Kidney glomerular epithelial cell (primary cell): ENCODE measurements around the gene RADIL.

ENCODE experiments used
- DNase-seq: peaks from one replicate; lab custom pipeline; 2025; lab: John Stamatoyannopoulos, UW

RADIL gene

DNA sequence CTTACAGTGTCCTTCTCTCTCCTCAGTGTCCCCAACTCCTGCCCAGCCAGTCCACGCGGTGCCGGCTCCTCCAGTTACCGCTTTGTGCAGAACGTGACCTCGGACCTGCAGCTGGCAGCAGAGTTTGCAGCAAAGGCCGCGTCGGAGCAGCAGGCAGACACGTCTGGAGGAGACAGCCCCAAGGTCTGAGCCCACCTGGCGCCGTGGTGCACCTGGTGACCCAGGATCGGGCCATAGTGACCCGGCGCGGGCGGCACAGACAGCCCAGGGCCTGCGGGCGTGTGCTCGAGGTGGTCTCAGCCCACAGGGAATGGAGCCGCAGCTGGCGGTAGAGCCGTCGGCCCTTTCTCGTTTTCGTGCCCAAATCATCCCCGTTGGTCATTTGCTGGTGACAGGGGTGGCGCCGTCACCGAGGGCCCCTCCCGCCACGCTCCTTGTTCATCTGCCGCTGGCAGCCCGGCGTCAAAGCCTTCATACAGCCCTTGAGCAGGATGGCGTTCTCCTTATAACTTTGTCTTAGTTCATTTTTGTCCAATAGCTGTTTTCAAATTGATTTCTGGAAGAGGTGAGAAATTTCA lies 129.0 kb downstream of the RADIL start:
- DNase-seq: no peak

GRCh38 chr7:4753598-4754432 lies 129.7 kb downstream of the RADIL start:
- peak; percentile 67 for DNase-seq

- peak; percentile 3 for DNase-seq
Measured at GRCh38 chr7:4751398-4751947, 132.0 kb downstream of the RADIL start.

GRCh38 chr7:4749798-4750197 lies 133.7 kb downstream of the RADIL start:
- no peak for DNase-seq

DNA sequence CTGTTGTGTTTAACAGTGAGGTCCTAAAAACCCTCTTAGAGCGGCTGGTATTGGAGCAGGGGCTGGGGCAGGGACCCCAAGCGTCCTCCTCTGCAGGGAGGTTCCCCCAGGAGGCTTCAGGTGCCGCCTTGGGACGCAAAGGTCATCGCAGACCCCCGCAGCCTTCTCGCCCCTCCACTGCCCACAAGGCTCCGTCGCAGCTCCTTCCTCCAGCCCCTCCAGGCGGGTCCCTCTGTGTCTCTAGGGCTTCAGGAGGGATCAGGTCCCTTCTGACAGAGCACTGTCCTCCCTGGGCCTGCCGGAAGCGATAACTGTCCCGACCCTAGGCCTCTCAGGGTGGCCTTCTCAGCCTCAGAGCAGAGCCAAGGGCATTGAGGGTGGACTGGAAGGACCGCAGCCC lies 134.2 kb downstream of the RADIL start:
- no peak for DNase-seq
